Fibroblast of skin of right quadriceps (primary cell): ENCODE data around the gene CCSER2.
"Not testable (repeated sequence)": the region's sequence is repeated elsewhere in the genome, so short reads cannot be mapped to it uniquely, and the experiment has no call there.

Source experiments
- DNase-seq: peaks from one replicate; pipeline ENCODE4 v3.0.0-alpha.2; 2013

CCSER2 gene

DNA sequence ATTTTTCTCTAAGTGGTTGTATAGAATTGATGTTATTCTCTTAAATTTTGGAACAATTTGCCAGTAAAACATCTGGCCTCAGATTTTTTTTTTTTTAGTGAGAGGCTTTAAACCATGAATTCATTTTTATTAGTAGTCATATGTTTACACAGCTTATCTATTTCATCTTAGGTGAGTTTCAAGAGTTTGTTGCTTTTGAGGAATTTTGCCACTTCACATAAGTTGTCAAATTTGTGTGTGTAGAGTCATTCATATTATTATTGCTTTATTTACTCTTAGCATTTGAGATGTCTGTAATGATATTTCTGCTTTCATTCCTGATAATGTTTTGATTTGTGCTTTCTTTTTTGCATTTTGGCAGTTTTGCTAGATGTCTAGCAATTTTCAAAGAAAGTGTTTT, 132.1 kb downstream of the CCSER2 start:
- no peak for DNase-seq

DNA sequence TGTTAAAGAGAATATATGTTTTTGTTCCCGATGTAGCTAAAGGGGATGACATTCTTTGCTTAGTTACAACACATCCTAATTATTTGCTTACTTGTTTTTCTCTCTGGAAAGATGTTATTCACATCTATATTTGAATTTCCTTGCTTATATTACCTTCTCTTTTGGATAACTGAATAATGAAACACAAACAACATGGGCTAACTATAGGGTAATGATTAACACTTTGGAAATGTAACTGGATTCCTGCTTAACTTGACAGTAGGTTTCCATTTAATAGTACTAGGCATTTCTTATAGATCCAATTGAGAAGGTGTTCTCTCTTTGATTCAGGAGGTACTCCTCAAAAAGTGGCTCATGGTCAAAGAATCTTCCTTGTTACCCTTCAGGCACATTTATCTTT, 141.1 kb downstream of the CCSER2 start:
- DNase-seq: no peak

DNA sequence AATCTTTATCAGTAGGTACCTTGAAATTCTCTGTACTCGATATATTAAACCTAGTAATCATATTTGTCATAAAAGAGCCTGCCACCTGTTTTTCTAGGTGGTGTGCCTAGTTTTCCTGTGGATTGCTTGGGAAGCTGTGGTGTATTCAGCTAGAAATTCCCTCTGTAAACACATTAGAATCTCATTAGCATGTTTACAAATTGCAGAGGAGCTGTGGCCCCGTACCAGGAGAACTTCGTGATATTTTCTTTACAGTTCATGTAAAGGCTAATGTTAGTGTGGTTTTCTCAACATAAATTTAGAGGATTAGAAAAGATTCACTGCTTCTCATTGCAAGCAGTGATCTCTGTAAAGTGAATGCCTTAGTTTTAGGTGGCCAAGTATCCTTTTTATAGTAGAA, 144.7 kb downstream of the CCSER2 start:
- DNase-seq: no peak

DNA sequence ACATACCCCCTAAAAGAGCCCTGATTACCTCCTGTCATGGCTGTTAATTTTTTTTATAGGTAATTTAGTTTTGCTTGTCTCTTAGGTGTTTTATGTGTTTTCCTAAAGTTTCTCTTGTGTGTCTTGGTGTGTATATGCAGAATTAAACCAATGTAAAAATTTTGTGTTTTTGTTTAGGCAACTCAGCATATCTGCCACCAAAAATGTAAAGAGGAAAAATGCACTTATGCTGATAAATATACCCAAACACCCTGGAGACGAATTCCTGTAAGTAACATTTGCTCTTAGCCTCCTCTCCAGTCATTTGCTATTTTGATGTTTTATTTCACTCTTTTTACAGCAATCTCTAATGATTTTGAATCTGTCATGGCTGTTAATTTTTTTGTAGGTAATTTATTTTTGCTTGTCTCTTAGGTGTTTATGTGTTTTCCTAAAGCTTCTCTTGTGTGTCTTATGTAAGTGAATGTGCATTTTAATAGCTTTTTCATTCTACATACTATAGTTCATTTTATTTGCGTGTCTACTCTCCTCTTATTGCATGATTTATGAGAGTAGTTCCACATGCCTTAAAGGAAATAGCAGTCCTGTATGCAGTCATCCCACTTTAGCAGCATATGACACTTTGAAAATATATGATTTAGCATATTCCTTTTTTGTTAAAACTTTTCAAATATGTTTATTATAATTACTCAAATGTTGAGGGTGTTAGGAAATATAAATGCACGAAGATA, 149.2 kb downstream of the CCSER2 start:
- no peak for DNase-seq

DNA sequence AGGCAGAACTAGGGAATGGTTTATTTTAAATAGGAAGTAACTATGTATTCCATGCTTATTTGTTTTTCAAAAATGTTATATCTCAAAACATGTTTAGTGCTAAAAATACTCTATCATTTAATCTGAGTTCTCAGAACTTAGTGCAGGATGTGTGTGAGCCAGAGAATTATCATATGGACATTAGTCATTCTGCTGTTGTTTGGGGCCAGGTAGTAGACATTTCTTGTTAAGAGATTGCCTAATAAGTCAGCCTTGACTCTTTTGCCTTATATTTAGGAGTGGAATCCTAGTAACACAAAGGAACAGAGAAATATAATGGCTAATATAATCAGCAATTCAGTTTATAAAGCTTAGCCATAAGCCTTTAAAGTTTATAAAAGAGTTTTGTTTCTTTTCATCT, 149.8 kb downstream of the CCSER2 start:
- no peak for DNase-seq

DNA sequence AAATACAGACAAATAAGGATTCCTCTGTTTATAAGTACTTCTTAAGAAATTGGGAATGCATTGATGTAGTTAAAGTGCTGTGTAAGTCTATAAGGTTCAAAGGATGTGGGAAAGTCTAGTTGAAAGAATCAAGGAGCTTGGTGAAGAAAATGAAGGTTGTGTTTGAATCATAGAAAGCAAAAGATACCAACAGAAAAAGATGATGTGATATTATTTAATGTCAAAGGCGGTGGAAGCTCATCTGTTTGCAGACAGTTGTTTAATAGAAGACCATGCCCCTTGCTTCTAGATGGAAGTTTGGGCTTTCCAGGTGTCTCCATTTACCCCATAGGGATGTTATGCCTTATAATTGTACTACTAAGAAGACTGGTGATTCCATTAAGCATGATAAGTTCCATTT, 150.3 kb downstream of the CCSER2 start:
- DNase-seq: no peak

DNA sequence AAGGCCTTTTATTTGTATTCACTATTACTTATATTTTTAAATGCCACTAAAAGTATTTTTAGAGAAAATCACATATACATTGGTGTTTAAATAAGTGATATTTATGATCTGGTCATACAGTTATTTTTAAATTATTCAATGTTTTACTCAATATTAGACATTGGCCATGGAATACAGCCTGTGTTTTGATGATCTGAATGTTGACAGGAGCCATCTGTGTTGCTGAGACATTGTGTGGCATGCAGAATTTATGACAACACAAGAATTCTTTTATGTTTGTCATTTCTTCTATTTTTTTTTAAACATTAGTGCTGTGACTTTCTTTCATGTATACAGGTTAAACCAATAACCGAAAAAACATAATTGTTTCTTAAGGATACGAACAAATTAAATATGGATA, 156.2 kb downstream of the CCSER2 start:
- no peak for DNase-seq

DNA sequence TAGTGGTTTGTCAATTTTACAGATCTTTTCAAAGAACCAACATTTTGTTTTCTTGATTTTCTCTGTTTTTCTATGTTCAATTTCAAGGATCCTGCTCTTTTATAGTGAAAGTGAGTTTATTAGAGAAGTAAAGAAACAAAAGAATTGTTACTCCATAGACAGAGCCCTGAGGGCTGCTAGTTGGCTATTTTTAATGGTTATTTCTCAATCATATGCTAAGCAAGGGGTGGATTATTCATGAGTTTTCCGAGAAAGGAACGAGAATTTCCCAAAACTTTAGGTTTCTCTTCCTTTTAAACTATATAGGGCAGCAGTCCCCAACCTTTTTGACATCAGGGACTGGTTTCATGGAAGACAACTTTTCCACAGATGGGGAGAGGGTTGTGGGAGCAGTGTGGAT, 165.0 kb downstream of the CCSER2 start:
- no peak for DNase-seq

DNA sequence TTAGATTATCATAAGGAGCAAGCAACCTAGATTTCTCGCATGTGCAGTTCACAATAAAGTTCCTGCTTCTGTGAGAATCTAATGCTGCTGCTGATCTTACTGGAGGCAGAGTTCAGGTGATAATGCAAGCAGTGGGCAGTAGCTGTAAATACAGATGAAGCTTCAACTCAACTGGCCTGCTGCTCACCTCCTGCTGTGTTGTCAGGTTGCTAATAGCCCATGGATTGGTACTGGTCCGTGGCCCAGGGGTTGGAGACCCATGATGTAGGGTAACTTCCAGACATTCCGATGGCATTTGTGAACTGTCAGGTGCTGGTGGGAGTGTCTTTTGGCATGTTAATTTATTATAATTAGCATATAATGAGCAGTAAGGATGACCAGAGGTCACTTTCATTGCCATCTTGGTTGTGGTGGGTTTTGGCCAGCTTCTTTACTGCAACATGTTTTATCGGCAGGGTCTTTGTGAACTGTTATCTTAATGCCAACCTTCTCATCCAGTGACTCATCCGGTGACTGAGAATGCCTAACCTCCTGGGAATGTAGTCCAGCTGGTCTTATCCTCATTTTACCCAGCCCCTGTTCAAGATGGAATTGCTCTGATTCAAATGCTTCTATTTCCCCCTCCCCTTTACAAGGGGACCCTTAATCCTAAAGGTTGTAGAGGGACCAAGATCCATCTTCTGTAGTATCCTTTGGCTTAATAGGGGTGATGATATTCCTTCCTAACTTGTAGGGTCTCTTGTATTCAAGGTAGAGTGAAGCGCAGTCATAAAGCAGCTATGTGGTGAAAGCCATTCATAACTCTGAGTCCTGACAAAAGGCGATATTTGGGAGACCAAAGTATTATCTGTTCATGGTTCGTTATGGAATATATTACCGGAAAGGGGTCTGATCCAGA, 165.8 kb downstream of the CCSER2 start:
- peak; percentile 34 for DNase-seq

DNA sequence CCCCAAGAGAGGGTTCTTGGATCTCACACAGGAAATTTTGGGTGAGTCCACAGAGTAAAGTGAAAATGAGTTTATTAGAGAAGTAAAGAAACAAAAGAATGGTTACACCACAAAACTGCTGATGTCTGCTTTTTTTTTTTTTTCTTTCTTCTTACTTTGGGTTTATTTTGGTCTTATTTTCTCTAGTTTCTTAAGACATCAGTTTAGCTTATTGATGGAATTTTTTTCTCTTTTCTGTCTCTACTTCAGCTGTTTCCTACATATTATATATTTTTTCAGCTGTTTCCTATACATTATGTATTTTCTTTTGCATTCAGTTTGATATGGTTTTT, 166.4 kb downstream of the CCSER2 start:
- DNase-seq: no peak

DNA sequence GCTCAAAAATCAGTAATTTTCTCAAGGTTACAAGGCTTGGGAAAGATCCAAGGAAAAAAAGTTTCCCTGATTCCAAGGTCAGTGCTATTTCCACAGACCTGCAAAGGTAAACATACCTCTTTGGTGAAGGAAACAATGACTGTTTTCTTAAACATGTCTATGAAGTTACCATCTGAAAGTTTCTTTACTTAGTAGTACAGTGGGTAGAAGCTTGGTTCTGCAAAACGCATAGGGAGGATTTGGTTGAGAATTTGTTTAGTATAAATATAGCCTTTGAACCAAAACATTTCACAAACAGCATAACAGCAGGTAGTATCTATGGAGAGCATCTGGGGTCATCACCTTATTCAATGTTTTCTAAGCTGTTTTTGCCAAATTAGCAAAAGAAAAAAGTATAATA, 169.6 kb downstream of the CCSER2 start:
- no peak for DNase-seq

DNA sequence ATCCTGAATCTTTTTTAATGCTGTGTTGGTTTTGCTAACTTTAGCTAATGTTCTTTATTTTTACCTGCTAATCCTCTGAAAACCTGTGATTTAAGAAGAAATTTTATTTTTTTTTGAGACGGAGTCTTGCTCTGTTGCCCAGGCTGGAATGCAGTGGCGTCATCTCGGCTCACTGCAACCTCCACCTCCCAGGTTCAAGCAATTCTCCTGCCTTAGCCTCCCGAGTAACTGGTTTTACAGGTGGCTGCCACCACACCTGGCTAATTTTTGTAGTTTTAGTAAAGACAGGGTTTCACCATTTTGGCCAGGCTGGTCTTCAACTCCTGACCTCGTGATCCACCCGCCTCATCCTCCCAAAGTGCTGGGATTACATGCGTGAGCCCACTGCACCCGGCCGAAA, 170.7 kb downstream of the CCSER2 start:
- DNase-seq: not testable (repeated sequence)

DNA sequence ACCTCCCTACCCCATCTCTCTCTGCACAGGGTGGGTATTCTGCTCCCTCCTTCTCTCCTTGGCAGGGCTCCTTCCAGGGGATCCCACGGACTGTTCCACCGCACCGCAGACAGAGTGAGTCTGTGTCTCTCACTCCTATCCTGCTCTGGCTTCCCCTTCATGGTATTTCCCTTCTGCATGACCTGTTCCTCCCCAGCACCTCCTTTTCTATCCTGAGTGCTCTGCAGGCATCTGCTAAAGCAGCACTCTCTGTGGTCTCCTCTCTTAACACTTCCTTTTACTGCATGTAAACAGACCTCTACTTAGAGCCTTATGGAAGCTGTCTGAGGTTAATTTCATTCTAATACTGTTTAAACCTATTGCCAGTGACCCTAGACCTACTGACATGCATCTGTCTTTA, 171.5 kb downstream of the CCSER2 start:
- no peak for DNase-seq

DNA sequence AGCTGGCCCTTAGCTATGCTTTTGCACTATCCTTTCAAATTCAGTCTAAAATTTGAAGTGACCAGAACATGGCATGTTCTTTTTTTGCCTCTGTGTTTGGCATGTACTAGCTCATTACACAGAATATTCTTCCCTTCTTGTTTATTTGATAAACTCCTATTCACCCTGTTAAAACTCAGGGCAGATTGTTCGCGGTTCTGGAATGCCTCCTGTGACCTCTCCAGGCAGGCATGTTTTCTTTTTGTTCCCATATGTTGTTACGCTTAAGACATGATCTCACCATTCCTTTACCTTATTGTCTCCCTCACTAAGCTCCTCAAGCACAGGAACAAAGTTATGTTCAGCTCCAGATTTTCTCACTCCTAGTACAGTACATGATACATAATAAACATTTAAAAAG, 181.7 kb downstream of the CCSER2 start:
- DNase-seq: peak; percentile 59

DNA sequence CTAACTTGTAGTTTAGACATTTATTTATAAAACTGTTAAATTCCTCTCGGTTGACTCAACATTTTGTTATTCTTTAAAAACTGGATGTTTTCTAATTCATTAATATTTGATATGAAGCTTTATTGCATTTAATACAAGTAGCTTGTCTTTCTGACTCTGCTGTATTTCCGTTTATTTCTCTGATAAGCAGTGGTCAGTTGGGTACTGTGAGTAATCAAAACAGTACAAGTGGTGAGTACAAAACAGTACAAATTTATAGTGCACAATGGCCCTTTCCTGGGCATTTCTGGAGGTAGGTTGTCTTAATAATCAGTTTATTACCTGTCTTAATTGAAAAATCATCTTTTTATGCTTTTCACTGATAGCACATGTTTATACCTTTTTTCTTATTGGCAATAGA, 182.7 kb downstream of the CCSER2 start:
- no peak for DNase-seq

DNA sequence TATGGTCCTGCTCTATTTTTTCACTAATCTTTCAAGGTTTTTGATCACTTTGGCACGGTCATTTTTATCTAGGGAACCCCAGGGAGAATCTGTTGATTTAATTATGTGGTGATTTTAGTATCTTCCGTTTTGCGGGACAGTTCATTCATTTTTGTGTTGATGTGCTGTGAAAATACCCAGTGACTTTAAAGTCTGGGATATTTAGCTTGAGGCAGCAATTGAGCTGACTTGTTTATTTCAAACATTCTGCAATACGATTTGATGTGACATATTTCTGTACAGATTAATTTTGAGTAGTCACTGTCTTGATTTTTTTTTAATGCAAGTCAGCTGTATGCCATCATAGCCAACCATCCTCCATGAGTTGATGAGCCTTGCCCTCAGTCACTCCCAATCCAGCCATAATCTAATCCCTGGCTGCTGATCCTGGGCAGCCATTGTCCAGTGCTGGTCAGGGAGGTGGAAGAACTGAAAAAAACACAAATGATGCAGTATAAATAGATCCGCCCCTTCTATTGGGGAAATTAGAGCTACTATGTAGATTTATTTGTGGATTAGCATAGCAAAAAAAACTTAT, 183.4 kb downstream of the CCSER2 start:
- DNase-seq: no peak

DNA sequence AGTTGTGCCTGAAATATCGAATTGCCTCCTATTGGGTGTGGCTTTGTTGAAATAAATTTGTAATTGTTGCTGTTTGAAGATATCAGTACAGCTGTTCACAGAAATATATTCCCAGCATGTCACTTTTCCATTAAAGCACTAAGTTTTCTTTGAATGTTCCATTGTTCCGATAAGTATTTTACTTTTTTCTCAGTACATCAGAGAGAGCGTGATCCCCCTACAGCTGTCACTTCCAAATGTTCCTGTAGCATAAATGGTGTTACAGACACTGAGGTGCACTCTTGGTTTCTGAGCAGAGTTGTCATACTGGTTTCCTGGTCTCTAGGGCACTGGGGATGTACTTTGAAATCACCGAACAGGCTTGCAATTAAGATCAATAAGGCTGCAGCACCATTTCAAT, 189.2 kb downstream of the CCSER2 start:
- DNase-seq: no peak

DNA sequence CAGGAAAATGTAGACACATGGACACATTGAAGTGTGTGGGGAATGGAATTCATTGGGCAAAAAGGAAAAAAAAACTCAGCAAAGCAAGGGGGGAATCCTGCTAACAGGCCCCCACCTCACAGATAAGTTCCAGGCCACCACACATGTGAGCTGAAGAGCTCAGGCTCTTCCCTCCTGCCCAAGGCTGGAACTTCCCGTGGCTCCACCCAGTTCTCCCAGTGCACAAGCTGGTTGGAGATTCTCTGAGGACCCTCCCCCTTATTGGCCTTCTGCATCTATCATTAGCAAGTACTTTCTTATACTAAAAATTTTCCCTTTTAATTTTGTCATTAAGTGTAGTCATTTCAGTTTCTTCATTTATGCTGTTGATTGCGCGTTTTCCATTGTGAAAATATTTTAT, 190.8 kb downstream of the CCSER2 start:
- no peak for DNase-seq

DNA sequence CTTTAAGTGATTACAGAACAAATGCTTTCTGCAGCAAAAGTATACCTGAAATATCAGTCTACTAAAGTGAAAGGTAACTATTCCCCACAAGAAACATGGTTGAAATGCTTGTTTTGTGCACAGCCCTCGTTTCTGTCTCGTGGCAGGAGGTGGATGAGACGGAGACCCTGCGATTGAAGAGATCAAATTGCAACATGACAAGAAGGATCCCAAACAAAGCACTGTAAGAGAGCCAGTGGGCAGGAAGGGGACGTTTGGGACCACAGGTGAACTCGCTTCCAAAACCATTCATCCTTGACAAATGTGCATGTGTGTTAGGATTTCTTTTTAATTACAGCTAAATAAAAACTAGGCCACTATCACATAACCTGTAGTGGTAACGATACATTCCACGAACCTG, 192.6 kb downstream of the CCSER2 start:
- DNase-seq: no peak

DNA sequence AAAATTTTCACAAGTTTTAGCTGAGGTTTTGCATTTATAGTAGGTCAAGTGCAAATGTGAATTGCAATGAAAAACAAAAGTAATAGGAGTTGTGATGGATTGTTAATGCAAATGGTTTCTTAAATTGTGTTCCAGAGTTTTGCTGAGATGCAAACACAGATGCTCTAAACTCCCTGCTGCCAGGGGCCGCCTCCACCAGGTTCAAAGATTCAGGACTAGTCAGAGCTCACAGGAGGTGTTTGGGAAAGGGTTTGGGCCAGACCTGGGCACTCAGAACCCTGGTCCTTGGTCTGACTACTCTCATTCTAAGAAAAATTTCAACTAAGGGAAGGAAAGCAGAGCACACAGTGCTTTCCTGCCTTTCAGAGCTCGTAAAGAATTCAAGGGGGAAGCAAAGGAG, 193.1 kb downstream of the CCSER2 start:
- DNase-seq: no peak

DNA sequence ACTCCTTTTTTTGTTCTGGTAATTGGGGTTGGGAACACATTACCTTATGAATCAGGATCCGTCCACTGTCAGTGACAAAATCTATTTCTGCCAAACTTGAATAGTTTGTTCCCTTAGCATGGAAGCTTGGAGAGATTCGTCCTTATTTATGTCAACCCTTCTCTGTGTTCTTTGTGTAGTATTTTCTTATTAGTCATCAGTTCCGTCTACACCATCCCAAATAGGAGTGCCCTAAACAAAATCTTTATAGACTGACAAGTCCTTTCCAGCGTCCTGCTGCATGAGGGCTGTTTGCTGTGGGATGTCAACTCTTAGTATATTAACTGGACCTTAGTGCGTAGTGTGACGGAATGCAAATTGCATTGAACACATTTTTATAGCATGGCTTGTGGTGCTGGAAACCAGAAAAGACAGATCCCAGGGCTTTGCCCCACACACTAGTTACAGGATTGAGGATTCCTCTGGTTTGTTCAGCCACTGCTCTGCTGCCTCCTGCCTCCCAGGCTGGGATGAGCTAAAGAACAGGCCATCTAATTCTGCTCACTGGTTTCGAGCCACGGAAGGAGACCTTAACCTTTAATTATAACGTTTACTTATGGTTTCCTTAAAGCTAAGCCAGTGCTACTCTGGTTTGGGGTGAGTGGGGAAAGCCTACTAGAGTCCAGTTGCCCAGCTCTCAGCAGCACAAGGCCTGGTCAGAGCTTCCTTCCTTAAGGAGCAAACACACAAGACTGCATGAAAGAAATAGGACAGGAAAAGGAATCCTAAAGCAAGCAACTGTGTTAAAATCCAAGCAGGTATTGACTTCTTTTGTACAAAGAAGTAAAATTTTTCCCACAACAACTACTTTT, 194.4 kb downstream of the CCSER2 start:
- DNase-seq: no peak

DNA sequence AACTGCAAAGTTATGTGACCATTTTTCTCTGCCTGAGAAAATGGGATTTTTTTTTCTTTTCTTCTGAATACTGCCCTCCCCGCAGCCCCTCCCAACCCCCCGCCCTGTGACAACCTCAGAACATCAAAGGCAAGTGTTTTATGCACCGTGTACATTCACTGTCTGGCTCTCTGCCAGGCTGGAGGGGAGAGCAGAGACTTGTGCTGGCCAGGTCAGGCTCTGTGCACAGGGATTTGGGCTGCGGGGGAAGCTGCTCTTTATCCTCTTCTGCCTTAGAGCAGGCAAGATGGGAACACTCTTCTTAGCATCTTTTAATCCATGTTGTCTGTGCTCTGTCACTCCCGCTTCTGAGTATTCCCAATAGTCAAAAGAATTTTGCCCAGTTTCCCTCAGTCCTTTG, 195.1 kb downstream of the CCSER2 start:
- DNase-seq: no peak

DNA sequence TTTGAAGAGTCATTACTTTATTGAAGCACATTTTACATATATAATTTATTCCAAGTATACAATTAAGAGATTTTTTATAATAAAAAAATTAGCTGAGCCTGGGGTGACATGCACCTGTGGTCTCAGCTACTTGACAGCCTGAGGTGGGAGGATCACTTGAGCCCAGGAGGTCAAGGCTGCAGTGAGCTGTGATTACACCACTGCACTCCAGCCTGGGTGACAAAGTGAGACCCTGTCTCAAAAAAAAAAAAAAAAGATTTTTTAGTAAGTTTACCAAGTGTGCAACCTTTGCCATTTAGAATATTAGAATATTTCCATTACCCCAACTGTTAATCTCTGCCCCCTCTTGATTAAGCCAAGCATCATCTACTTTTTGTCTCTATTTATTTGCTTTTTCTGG, 196.0 kb downstream of the CCSER2 start:
- DNase-seq: no peak
